Ovary (tissue), 3 donors: ENCODE results near the gene SYT14.

Experiments
- CTCF ChIP-seq, 3 donors: fragments of 450-650 bp in 2 of 3; fragments of 200-600 bp in 1 of 3; IDR thresholded peaks; one replicate each; pipeline versions ENCODE4 v1.5.1 to v1.8.0; 2016 to 2022; ENCODE audit warnings: antibody characterized with exemption in 3 of 3, mild to moderate bottlenecking in 1 of 3
- POLR2A ChIP-seq: fragments of 450-650 bp; IDR thresholded peaks from one replicate; pipeline ENCODE4 v1.6.1; 2017; ENCODE audit warnings: antibody characterized with exemption, mild to moderate bottlenecking, moderate library complexity
- donor health status: DM: no; HTN: no; CAD: no.

GRCh38 chr1:210198840-210199239, 260.8 kb downstream of the SYT14 start:
- TF ChIP-seq CTCF (IDR thresholded peaks at IDR 0.05) (no peak), POLR2A (no peak)
